IPS-NIHi7 (cell line): ENCODE measurements around the gene ASPN.
A peak's percentile ranks its signal among the peaks of the same experiment; 100 is the strongest.

Source experiments
- DNase-seq: peaks from one replicate; pipeline ENCODE4 v3.0.0; 2012; ENCODE audit warnings: mixed read lengths; ENCODE audit errors: extremely low spot score

ASPN gene

GRCh38 chr9:92482329-92482728, at the start of gene ASPN:
ASPN (minus strand) TSS chr9:92482506.
- DNase-seq, result no peak

GRCh38 chr9:92530893-92531292, 48.6 kb upstream of the ASPN start:
- no peak for DNase-seq

- DNase-seq, result no peak
Observed at GRCh38 chr9:92529124-92529523, 46.8 kb upstream of the ASPN start.

GRCh38 chr9:92528522-92528849, 46.2 kb upstream of the ASPN start:
- DNase-seq, result no peak

- no peak for DNase-seq
Observed at GRCh38 chr9:92527832-92528521, 45.7 kb upstream of the ASPN start.

- no peak for DNase-seq
Observed at GRCh38 chr9:92527291-92527828, 45.1 kb upstream of the ASPN start.

- no peak for DNase-seq
Observed at GRCh38 chr9:92525306-92525705, 43.0 kb upstream of the ASPN start.

GRCh38 chr9:92524881-92525280, 42.6 kb upstream of the ASPN start:
- DNase-seq, result no peak

GRCh38 chr9:92522983-92523970, 41.0 kb upstream of the ASPN start:
- no peak for DNase-seq

GRCh38 chr9:92520837-92521236, 38.5 kb upstream of the ASPN start:
- DNase-seq, result no peak

GRCh38 chr9:92518199-92518598, 35.9 kb upstream of the ASPN start:
- no peak for DNase-seq

- peak; percentile 22 for DNase-seq
Observed at GRCh38 chr9:92517046-92517445, 34.7 kb upstream of the ASPN start.

- DNase-seq, result no peak
Observed at GRCh38 chr9:92516521-92516920, 34.2 kb upstream of the ASPN start.

- no peak for DNase-seq
Observed at GRCh38 chr9:92514635-92515034, 32.3 kb upstream of the ASPN start.

- DNase-seq, result no peak
Observed at GRCh38 chr9:92513349-92513748, 31.0 kb upstream of the ASPN start.

GRCh38 chr9:92512622-92513021, 30.3 kb upstream of the ASPN start:
- DNase-seq, result no peak

- no peak for DNase-seq
Observed at GRCh38 chr9:92510747-92511146, 28.4 kb upstream of the ASPN start.

- no peak for DNase-seq
Observed at GRCh38 chr9:92509050-92509449, 26.7 kb upstream of the ASPN start.

- DNase-seq, result no peak
Observed at GRCh38 chr9:92508018-92508820, 25.9 kb upstream of the ASPN start.

- DNase-seq, result no peak
Observed at GRCh38 chr9:92507496-92507895, 25.2 kb upstream of the ASPN start.

GRCh38 chr9:92507005-92507404, 24.7 kb upstream of the ASPN start:
- DNase-seq, result no peak
